Measurements from ENCODE around the gene NTNG2.

DNA sequence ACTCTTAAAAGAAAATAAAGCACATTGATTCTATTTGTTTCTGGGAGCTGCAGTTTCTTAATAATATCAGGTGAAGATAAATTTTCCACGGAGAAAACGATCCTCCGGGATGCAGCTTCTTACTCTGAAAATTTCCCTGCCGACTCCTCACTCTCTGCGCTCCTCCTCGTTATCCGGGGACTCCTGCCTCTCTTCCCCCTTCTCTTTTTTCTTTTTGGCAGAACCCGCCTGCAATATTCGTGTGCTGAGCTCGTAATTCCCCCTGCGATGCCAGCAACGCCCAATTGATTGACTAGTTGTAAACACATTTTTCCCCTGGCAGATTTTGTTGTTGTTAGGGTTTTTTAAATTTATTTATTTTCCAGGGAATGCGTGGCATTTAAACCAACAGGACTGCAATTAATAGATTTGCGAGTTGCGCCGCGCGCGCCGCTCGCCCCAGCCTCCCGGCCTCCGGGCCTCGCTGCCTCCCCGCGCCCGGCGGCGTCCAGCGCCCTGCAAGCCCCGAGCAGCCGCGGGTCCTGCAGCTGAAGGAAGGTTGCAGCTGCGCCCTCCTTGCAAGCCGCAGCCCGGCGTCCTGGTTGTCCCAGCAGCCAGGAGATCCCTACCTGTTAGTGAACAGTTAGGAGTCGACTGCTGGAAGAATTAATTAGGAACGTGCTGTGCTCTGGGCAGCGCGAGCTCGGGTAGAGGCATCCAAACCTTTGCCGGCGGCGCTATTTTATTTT lies 2.2 kb downstream of the NTNG2 start:
- TF ChIP-seq, protein P1, sequence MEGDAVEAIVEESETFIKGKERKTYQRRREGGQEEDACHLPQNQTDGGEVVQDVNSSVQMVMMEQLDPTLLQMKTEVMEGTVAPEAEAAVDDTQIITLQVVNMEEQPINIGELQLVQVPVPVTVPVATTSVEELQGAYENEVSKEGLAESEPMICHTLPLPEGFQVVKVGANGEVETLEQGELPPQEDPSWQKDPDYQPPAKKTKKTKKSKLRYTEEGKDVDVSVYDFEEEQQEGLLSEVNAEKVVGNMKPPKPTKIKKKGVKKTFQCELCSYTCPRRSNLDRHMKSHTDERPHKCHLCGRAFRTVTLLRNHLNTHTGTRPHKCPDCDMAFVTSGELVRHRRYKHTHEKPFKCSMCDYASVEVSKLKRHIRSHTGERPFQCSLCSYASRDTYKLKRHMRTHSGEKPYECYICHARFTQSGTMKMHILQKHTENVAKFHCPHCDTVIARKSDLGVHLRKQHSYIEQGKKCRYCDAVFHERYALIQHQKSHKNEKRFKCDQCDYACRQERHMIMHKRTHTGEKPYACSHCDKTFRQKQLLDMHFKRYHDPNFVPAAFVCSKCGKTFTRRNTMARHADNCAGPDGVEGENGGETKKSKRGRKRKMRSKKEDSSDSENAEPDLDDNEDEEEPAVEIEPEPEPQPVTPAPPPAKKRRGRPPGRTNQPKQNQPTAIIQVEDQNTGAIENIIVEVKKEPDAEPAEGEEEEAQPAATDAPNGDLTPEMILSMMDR (IDR thresholded peaks at IDR 0.05 in 8 of 11, conservative IDR thresholded peaks at IDR 0.05 in 3 of 11): no peak
- TF ChIP-seq POLR2A (IDR thresholded peaks at IDR 0.05): no peak

Data from spleen (tissue), 7 donors.